GM12874 (cell line): ENCODE data around the gene ORM2.
"Not testable (repeated sequence)": the region's sequence is repeated elsewhere in the genome, so short reads cannot be mapped to it uniquely, and the experiment has no call there.

Source experiments
- TF ChIP-seq, protein P1 (sequence below): IDR thresholded peaks from 2 replicates; pipeline ENCODE4 v1.5.1; 2011; ENCODE audit warnings: low read depth, mild to moderate bottlenecking, control low read depth, low read length, moderate library complexity; ENCODE audit not compliant: insufficient read depth

ORM2 gene

DNA sequence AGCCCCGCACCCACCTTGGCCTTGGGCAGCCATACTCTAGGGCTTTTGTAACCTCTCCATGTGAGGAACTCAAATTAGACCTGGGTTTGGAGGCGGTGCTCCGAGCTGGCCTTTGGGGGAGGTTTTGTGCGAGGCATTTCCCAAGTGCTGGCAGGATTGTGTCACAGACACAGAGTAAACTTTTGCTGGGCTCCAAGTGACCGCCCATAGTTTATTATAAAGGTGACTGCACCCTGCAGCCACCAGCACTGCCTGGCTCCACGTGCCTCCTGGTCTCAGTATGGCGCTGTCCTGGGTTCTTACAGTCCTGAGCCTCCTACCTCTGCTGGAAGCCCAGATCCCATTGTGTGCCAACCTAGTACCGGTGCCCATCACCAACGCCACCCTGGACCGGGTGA lies at the start of gene ORM2:
ORM2 (plus strand) TSS at position 245 of the 398 bp plus-strand sequence; CDS start at position 281, 36 bp downstream.
- TF ChIP-seq, protein P1, sequence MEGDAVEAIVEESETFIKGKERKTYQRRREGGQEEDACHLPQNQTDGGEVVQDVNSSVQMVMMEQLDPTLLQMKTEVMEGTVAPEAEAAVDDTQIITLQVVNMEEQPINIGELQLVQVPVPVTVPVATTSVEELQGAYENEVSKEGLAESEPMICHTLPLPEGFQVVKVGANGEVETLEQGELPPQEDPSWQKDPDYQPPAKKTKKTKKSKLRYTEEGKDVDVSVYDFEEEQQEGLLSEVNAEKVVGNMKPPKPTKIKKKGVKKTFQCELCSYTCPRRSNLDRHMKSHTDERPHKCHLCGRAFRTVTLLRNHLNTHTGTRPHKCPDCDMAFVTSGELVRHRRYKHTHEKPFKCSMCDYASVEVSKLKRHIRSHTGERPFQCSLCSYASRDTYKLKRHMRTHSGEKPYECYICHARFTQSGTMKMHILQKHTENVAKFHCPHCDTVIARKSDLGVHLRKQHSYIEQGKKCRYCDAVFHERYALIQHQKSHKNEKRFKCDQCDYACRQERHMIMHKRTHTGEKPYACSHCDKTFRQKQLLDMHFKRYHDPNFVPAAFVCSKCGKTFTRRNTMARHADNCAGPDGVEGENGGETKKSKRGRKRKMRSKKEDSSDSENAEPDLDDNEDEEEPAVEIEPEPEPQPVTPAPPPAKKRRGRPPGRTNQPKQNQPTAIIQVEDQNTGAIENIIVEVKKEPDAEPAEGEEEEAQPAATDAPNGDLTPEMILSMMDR: not testable (repeated sequence)

DNA sequence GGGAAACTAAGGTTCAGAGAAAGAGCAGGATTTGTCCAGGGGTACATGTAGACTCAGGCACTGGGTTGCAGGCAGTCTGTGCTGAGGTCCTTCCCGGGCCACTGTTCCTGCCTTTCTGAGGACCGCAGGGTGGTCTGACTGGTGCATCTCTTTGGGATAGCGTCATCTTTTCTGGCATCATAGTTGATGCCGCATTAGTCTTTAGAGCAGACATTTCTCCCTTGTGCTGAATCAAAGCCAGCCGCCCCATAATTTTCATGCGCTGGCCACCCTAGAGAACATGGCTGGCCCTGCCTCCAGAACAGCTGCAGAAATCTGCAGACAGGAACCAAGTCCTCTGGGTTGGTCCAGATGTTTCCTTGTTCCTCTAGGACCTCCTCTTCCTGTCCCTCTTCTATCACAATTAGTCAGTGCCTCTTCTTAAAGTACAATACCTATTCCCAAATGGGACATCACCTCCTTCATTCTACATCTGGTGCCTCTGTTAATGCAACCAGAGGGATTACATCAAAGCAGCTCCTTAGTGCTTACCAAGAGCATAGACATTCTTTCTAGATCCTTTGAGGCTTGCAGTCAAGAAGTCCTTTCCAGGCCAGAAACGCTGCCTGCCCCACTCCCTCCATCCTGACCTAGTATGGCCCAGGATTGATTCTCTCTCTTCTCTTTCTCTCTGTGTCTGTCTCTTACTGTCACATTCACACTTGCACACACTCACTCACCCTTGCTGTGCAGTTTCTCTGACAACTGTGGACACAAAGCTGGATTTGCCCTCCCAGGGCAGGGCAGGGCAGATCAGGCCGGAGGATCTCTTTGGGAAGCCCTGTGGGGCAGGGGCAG lies 48.8 kb upstream of the ORM2 start:
- TF ChIP-seq, protein P1: no peak

DNA sequence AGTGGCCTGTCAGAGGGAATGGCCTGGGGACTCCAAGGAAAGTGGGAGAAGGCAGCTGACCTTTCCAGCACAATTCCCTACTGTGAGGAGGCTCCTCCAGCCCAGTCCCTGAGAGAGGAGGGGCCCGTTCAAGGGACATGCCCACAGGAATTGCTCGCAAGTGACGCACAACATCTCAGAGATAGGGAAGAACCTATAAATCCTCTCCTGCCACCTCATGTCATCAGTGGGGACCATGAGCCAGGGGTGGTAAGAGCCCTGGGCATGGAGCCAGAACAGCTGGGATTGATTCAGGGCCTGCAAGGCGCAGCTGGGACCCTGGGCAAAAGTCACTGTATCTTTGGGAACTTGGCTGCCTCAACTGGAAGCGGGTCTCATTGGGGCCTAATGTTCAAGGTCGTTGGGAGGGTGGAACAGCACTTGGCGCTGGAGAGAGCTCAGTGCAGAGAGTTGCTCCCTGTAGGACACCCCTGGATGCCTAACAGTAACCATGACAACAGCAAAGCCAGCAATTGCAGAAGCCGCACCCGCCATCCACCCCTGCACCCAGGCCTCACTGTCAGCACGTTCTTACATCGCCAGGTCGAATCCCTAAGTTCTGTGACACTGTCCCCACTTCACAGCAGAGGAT lies 48.1 kb upstream of the ORM2 start:
- TF ChIP-seq, protein P1: no peak

DNA sequence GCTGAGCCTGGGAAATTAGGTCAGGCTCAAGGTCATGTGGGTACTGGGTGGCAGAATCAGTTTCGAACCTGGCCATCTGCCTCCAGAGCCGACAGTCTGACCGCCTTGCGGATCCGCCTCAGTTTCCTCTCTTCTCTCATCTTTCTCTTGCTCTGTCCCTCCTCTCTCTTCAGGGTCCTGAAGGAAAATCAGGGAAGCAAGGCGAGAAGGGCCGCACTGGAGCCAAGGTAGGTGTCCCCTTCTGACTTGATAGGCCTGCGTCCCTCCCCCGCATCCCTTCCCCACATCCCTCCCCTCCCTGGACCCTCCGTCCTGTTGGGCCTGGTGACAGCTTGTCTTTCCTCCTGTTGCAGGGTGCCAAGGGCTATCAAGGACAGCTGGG lies 47.6 kb upstream of the ORM2 start:
- TF ChIP-seq, protein P1: no peak

DNA sequence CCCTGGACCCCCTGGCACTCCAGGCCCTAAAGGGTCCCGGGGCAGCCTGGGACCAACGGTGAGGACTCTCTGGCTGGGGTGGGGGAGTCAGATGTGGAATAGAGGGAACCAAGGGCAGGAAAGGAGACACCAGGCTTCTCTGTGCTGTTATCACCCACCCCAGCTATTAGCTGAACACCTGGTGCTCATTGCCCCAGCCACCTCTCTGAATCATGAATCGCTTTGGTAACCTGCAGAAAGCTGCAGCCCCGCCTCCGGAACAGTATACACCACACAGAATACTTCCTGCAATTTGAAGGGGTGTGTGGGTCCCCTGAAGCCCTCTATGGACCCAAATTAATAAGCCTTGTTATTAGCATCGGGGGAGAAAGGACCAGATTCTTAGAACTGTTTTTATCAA lies 47.2 kb upstream of the ORM2 start:
- TF ChIP-seq, protein P1: no peak

DNA sequence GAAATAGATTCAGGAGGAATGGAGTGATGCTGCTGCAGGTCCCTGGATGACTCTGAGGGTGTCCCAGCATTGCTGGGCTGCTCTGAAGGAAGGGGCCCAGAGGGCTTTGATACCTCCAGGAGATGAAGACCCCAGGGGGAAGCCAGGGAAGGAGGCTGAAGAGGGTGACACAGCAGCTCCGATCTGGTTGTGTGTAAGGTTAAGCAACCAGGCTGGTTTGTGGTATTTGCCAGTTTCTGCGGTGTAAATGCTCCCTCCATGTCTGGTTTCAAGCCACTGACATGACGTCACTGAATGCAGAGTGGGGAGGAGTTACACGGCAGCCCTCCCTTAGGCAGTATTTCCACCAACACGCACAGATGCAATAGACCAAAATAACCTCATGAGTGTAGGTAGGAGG lies 46.7 kb upstream of the ORM2 start:
- TF ChIP-seq, protein P1: no peak

DNA sequence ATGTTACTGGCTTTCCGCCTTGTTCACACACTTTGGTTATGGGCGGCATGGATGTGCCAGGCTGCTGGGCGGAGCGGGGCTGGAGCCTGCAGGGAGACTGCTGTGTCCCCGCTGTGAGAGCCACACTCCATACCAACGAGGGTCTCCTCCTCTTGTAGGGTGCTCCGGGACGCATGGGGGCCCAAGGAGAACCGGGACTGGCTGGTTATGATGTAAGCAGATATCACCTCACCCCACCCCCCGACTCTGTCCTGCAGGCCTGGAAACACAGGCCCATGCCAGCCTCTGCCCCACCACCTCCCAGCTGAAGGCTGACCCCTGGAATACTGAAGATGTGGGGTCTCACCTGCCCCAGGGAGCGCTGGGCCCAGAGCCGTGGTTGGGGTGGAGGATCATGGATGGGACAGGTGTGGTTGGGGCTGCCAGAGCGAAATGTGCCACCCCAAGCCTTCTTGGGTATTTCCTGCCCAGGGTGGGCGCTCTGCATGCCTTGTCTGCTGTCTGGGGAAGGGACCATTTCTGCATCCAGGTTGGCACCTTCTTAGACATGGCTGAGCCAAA lies 46.0 kb upstream of the ORM2 start:
- TF ChIP-seq, protein P1: no peak
